ENCODE data around the gene KPNB1. TPM values are rescaled to one million over a fixed set of nuclear protein-coding genes. Genes with fewer than 3 reads are reported as not detected.

Gene KPNB1
- total and polyA plus RNA-seq, 9 donors: 63.4 to 346 (median 236) TPM

- H3K4me1 ChIP-seq (ENCODE audit: insufficient read depth): no peaks in the 10 kb centered on the region
- H3K36me3 ChIP-seq: no peaks in the 10 kb centered on the region
- peak overlapping the region; percentile 92 to 94 for H3K27ac ChIP-seq
- intact Hi-C loops (cut with DNase I): no loop called here
- WGBS, 3 donors: 27 to 34% (median 28%) methylated on average over 45 to 47 of the region's 47 CpGs
- H3K9me3 ChIP-seq: no peaks in the 10 kb centered on the region
- peak overlapping the region; percentile 58 for H3K4me3 ChIP-seq
- TF ChIP-seq CTCF (IDR thresholded peaks at IDR 0.05): no peak
- TF ChIP-seq EP300 (IDR thresholded peaks at IDR 0.05): no peak
- TF ChIP-seq POLR2A (IDR thresholded peaks at IDR 0.05): no peak
- H3K27me3 ChIP-seq: no peaks in the 10 kb centered on the region
- DNase-seq: peak; percentile 60 to 81 (median 74)
Observed at GRCh38 chr17:47695429-47696376, 46.0 kb downstream of the KPNB1 start.

GRCh38 chr17:47696717-47697642, 47.3 kb downstream of the KPNB1 start:
- WGBS, 3 donors: 67 to 79% (median 74%) methylated on average over 11 of the region's 11 CpGs
- DNase-seq: peak in 1 of 5 donors; percentile 41
- H3K27ac ChIP-seq: no peak overlapping the region

GRCh38 chr17:47697906-47698711, 48.4 kb downstream of the KPNB1 start:
- no peaks in the 10 kb centered on the region for H3K27me3 ChIP-seq
- H3K27ac ChIP-seq: no peak overlapping the region
- intact Hi-C loops (cut with DNase I): no loop called here
- TF ChIP-seq EP300 (IDR thresholded peaks at IDR 0.05) (no peak), CTCF (IDR thresholded peaks at IDR 0.05) (no peak), POLR2A (IDR thresholded peaks at IDR 0.05) (no peak)
- WGBS, 3 donors: 72 to 79% (median 73%) methylated on average over 9 of the region's 9 CpGs
- peaks cover 4% of the 10 kb centered on the region for H3K4me1 ChIP-seq (ENCODE audit: insufficient read depth)
- no peak overlapping the region for H3K4me3 ChIP-seq
- H3K36me3 ChIP-seq: no peaks in the 10 kb centered on the region
- DNase-seq: peak in 1 of 5 donors; percentile 38
- H3K9me3 ChIP-seq: no peaks in the 10 kb centered on the region

More at GRCh38 chr17:47696717-47697642, 47.3 kb downstream of the KPNB1 start:
- TF ChIP-seq EP300 (IDR thresholded peaks at IDR 0.05) (no peak), CTCF (IDR thresholded peaks at IDR 0.05) (no peak), POLR2A (IDR thresholded peaks at IDR 0.05) (no peak)
- Histone ChIP-seq H3K27me3 (no peaks in the 10 kb centered on the region), H3K9me3 (no peaks in the 10 kb centered on the region), H3K4me1 (ENCODE audit: insufficient read depth) (peaks cover 1% of the 10 kb centered on the region), H3K36me3 (no peaks in the 10 kb centered on the region), H3K4me3 (no peak overlapping the region)
- intact Hi-C loops (cut with DNase I): no loop called here

Measured in ovary (tissue), 9 donors.